D721Med (cell line): ENCODE data around the gene DYNLT3.

ENCODE experiments used
- DNase-seq: peaks from one replicate; pipeline ENCODE4 v3.0.0; 2011; ENCODE audit warnings: low spot score; ENCODE audit not compliant: insufficient read length
- FAIRE-seq: peaks from 2 replicates; lab custom pipeline; 2011; peaks lifted over from hg19 to GRCh38; lab: Jason Lieb, UNC
- TF ChIP-seq, protein P1 (sequence below): IDR thresholded peaks from 2 replicates; pipeline ENCODE4 v1.5.1; 2012; ENCODE audit warnings: mild to moderate bottlenecking, control low read depth; ENCODE audit not compliant: insufficient read depth; ENCODE audit errors: missing control alignments

The DYNLT3 gene

DNA sequence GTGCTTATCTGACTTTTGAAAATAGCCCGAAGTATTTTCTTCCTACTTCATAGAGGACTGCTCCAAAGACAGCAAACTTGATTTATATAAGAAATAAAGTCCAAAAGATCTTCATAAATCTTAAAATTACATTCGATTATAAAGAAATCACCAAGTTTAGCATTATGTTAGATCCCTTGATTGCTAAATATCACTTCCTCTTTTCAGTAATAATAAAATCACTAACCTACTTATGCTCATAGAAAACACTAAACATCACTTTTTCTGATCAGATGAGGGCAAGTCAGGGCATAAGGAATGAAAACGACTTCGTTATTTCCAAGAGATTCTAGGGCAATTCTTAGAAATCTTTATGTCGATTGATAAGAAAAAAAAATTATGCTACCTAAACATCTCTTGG is 32.0 kb downstream of the DYNLT3 start:
- DNase-seq (no peak), FAIRE-seq (no peak)
- TF ChIP-seq, protein P1, sequence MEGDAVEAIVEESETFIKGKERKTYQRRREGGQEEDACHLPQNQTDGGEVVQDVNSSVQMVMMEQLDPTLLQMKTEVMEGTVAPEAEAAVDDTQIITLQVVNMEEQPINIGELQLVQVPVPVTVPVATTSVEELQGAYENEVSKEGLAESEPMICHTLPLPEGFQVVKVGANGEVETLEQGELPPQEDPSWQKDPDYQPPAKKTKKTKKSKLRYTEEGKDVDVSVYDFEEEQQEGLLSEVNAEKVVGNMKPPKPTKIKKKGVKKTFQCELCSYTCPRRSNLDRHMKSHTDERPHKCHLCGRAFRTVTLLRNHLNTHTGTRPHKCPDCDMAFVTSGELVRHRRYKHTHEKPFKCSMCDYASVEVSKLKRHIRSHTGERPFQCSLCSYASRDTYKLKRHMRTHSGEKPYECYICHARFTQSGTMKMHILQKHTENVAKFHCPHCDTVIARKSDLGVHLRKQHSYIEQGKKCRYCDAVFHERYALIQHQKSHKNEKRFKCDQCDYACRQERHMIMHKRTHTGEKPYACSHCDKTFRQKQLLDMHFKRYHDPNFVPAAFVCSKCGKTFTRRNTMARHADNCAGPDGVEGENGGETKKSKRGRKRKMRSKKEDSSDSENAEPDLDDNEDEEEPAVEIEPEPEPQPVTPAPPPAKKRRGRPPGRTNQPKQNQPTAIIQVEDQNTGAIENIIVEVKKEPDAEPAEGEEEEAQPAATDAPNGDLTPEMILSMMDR, result no peak

DNA sequence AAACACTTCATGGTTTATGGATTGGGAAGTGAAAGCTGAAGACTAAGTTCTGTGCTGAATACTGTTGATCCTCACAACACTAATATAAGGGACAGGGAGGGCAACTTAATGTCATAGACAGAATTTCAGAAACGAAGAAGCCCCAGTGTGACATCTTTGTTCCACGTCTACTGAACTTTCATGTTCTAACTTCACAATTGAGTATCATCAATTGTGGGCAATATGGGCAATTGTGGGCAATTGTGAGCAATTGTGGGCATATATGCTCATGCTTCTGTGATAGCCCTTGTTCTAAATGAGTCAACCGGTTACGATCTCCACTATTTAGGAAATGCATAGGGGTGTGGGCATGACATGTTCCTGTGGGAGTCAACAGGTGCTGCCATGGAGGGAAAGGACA is 33.8 kb downstream of the DYNLT3 start:
- FAIRE-seq, result no peak
- TF ChIP-seq, protein P1, result no peak
- DNase-seq, result no peak

DNA sequence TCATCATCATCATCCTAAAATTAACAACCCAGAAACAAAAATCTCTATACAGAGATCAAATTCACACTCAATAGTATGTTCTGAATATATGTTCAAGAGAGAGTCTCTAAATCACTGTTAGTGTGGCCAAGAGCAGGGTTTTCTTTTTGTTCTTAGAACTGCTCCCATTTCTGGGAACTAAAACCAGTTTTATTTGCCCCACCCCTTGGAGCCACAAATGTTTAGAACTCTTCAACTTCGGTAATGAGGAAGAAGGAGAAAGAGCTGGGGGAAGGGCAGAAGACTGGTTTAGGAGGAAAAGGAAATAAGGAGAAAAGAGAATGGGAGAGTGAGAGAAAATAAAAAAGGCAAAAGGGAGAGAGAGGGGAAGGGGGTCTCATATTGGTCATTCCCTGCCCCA is 35.3 kb downstream of the DYNLT3 start:
- DNase-seq, result no peak
- TF ChIP-seq, protein P1, result no peak
- FAIRE-seq, result no peak

DNA sequence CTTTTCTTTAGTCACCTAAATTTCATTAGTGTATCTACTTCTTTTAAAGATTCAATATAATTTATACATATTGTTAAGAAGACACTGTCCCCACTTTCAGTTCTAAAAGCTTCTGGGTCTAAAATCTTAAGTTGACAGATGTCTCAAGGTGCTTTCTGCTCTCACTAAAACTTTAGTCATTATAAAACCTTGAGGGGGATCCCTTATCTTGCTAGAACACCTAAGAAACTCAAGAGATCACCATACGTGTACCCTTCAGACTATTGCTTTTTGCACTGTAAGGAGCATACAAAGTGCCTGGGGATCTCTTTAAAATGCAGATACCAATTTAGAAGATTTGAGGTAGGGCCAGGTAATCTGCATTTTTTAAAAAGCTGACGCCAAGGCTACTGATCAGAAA is 37.4 kb downstream of the DYNLT3 start:
- DNase-seq, result no peak
- no peak for FAIRE-seq
- TF ChIP-seq, protein P1, result no peak

DNA sequence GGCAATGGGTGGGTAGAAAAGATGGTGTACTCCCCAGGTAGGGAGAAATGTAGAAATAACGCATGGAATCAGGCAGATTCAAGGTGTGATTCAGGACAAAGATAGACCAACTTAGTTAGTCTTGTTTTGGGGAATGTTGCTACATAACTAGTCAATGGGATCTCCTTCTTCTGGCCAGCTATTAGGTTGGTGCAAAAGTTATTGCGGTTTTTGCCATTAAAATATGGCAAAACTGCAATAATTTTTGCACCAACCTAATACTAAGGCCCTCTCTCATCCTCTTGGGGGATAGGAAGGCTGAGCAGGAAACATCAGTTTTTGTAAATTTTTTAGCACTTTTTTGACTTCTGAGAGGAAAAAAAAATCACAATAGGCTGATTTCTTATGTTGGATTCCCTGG is 44.3 kb downstream of the DYNLT3 start:
- DNase-seq, result no peak
- no peak for FAIRE-seq
- TF ChIP-seq, protein P1, result no peak

DNA sequence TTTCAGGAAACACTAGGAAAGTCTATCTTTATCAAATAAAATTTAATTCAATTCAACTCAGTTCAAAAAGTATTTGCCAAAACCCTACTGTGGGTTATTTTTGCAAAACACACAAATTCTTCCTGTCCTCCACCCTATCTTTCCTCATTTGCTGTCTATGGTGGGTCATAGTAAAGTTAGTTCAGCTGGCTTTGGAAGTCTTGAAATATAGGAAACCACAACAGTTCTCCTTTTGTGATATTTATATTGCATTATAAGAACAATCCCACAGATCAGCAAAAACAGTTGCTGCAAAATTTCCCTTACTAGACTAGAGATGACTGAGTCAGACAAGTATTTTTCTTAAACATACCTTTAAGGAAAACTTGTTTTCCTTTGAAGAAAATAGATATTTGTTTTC is 45.3 kb downstream of the DYNLT3 start:
- FAIRE-seq (no peak), DNase-seq (no peak)
- TF ChIP-seq, protein P1, result no peak

DNA sequence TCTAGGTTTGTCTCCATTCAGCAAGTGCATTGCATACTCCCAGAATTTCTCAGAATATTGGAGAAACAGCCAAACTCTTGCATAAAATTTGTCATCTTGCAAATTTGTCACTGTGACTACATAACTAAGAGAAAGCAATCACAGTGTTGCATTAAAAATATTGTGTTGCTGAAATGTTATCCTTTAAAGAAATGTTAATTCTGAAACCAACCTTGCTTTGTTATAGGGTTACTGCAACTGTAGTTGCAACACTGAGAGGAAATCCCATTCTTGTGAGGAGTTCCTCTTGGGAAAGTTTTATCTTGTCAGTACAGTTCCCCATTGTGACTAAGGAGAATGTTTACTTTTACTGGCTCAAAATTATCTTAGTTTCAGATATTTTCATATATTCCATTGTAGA is 46.7 kb downstream of the DYNLT3 start:
- DNase-seq, result no peak
- TF ChIP-seq, protein P1, result no peak
- no peak for FAIRE-seq
